Stomach (tissue), 4 donors: ENCODE results near the gene COL6A3.

Experiments used
- CTCF ChIP-seq, 7 experiments: fragments of 450-650 bp in 4 of 7; fragments of 200-600 bp in 3 of 7; sonication (generic) in 3 of 7; IDR thresholded peaks; one replicate each; pipeline ENCODE4 v1.5.1; 2016 to 2019; ENCODE audit warnings: antibody characterized with exemption in 7 of 7, control low read depth in 2 of 7, mild to moderate bottlenecking in 1 of 7
- POLR2A ChIP-seq, 4 donors: fragments of 450-650 bp; IDR thresholded peaks; one replicate each; pipeline ENCODE4 v1.6.1; 2016; ENCODE audit warnings: antibody characterized with exemption in 4 of 4, control low read depth in 2 of 4, mild to moderate bottlenecking in 1 of 4, moderate library complexity in 1 of 4

DNA sequence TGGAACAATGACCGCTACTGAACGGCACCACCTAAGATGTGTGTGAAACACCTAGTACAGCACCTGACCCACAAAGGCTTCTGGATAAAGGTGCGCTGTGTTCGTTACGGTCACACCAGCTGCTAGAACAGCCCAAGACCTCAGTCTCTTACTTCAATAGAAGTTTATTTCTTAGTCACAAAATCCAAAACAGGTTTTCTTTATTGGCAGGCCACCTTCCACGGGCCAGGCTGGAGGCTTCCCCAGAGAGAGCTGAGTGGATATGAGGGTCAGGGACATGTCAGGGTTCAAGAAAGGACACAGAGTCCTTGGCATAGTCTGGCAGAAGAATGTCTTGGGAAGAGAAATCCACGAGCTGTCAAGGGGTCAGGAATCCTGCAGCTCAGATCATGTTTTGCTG is 92.2 kb downstream of the COL6A3 start:
- TF ChIP-seq CTCF (IDR thresholded peaks at IDR 0.05) (no peak), POLR2A (IDR thresholded peaks at IDR 0.05) (no peak)
